SK-N-MC (cell line): ENCODE measurements around the gene CACNA1C.

ENCODE experiments used
- EZH2 ChIP-seq: fragments of 200-600 bp; sonication (generic); IDR thresholded peaks from one replicate; pipeline ENCODE4 v1.6.1; 2017; ENCODE audit warnings: antibody characterized with exemption
- POLR2AphosphoS5 ChIP-seq: IDR thresholded peaks from 2 replicates; pipeline ENCODE4 v1.6.1; 2012; ENCODE audit warnings: mild to moderate bottlenecking, low read depth, low read length, borderline replicate concordance

GRCh38 chr12:2240984-2241383 lies 188.2 kb downstream of the CACNA1C start:
- no peak for TF ChIP-seq EZH2
- no peak for TF ChIP-seq POLR2AphosphoS5
